Vagina (tissue), 2 donors: ENCODE data around the gene C16orf46.

Experiments
- POLR2A ChIP-seq, 2 donors: fragments of 450-650 bp; IDR thresholded peaks; one replicate each; pipeline ENCODE4 v1.6.1; 2017; ENCODE audit warnings: antibody characterized with exemption in 2 of 2, mild to moderate bottlenecking in 2 of 2, moderate library complexity in 2 of 2
- TF ChIP-seq, protein P1 (sequence below), 3 experiments: fragments of 450-650 bp in 2 of 3; fragments of 200-600 bp in 1 of 3; sonication (generic) in 1 of 3; IDR thresholded peaks; one replicate each; pipeline ENCODE4 v1.5.1; 2017 to 2019; ENCODE audit warnings: antibody characterized with exemption in 3 of 3, mild to moderate bottlenecking in 2 of 3, moderate library complexity in 2 of 3

DNA sequence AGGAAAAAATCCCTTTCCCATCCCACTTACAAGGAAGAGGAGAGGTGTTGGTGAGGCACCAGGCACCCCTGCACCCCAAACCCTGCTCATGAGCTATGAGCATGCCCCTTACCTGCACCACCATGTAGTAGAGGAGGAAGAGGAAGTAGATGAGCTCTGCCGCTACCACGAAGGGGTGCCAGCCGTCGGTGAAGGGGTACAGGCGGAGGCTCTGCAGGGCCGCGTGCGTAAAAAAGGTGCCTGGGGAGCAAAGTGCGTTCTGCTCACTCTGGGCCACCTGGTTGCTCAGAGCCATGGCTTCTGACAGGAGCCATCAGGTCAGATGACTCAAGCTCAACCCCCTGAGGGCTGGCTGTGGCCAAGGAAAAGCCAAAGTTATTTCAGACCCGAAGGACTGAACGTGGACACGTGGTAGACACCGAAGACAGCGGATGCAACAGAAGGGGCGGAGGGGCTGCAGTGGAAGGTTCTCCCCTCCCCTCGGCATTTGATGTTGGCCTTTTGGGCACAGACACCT, 44.5 kb upstream of the C16orf46 start:
- TF ChIP-seq, protein P1, sequence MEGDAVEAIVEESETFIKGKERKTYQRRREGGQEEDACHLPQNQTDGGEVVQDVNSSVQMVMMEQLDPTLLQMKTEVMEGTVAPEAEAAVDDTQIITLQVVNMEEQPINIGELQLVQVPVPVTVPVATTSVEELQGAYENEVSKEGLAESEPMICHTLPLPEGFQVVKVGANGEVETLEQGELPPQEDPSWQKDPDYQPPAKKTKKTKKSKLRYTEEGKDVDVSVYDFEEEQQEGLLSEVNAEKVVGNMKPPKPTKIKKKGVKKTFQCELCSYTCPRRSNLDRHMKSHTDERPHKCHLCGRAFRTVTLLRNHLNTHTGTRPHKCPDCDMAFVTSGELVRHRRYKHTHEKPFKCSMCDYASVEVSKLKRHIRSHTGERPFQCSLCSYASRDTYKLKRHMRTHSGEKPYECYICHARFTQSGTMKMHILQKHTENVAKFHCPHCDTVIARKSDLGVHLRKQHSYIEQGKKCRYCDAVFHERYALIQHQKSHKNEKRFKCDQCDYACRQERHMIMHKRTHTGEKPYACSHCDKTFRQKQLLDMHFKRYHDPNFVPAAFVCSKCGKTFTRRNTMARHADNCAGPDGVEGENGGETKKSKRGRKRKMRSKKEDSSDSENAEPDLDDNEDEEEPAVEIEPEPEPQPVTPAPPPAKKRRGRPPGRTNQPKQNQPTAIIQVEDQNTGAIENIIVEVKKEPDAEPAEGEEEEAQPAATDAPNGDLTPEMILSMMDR (IDR thresholded peaks at IDR 0.05), result no peak
- TF ChIP-seq POLR2A (IDR thresholded peaks at IDR 0.05), result no peak
